Head of caudate nucleus (tissue), 42 donors: ENCODE data around the gene CGNL1.

Source experiments
- DNase-seq, 42 donors: peaks; one replicate each; pipeline versions ENCODE4 v3.0.0 to v3.0.0-alpha.2; 2020 to 2021; ENCODE audit warnings: mixed read lengths in 7 of 42
- intact Hi-C: fragments of 100-400 bp; cut with DNase I; formaldehyde crosslinking; loops from one replicate; pipeline ENCODE4 v1.15.0; 2022

Gene CGNL1

GRCh38 chr15:57505056-57505715, 128.9 kb downstream of the CGNL1 start:
- intact Hi-C loops = no loop called here
- DNase-seq = peak in 1 of 42 donors; percentile 32

- intact Hi-C loops = no loop called here
- peak in 1 of 42 donors; percentile 33 for DNase-seq
Measured at GRCh38 chr15:57505949-57506391, 129.7 kb downstream of the CGNL1 start.

- no peak for DNase-seq
- intact Hi-C loops = no loop called here
Measured at GRCh38 chr15:57506422-57506821, 130.1 kb downstream of the CGNL1 start.

GRCh38 chr15:57507111-57507510, 130.8 kb downstream of the CGNL1 start:
- intact Hi-C loops = no loop called here
- DNase-seq = no peak

- intact Hi-C loops = no loop called here
- no peak for DNase-seq
Measured at GRCh38 chr15:57509126-57509525, 132.8 kb downstream of the CGNL1 start.

- intact Hi-C loops = no loop called here
Measured at GRCh38 chr15:57509965-57510364, 133.7 kb downstream of the CGNL1 start.

GRCh38 chr15:57510647-57511046, 134.3 kb downstream of the CGNL1 start:
- no peak for DNase-seq
- intact Hi-C loops = no loop called here

More at GRCh38 chr15:57509965-57510364, 133.7 kb downstream of the CGNL1 start:
- DNase-seq = no peak

- intact Hi-C loops = no loop called here
- no peak for DNase-seq
Measured at GRCh38 chr15:57516327-57517029, 140.2 kb downstream of the CGNL1 start.

- intact Hi-C loops = no loop called here
- no peak for DNase-seq
Measured at GRCh38 chr15:57517030-57517671, 140.8 kb downstream of the CGNL1 start.

- no peak for DNase-seq
- intact Hi-C loops = no loop called here
Measured at GRCh38 chr15:57518779-57519405, 142.6 kb downstream of the CGNL1 start.

GRCh38 chr15:57519806-57520205, 143.5 kb downstream of the CGNL1 start:
- intact Hi-C loops = no loop called here
- no peak for DNase-seq

- DNase-seq = peak in 1 of 42 donors; percentile 25
- intact Hi-C loops = no loop called here
Measured at GRCh38 chr15:57521503-57521902, 145.2 kb downstream of the CGNL1 start.

- DNase-seq = peak in 1 of 42 donors; percentile 31
- intact Hi-C loops = no loop called here
Measured at GRCh38 chr15:57522148-57522547, 145.8 kb downstream of the CGNL1 start.

- DNase-seq = no peak
- intact Hi-C loops = loop anchor here (5.0 kb wide), 1 partner anchor 183 kb away; no protein-coding TSS in a partner anchor
Measured at GRCh38 chr15:57525581-57525980, 149.3 kb downstream of the CGNL1 start.

GRCh38 chr15:57526076-57526475, 149.8 kb downstream of the CGNL1 start:
- intact Hi-C loops = loop anchor here (5.0 kb wide), 1 partner anchor 184 kb away; no protein-coding TSS in a partner anchor
- no peak for DNase-seq

- intact Hi-C loops = loop anchor here (5.0 kb wide), 1 partner anchor 184 kb away; no protein-coding TSS in a partner anchor
- no peak for DNase-seq
Measured at GRCh38 chr15:57526615-57527014, 150.3 kb downstream of the CGNL1 start.

- intact Hi-C loops = loop anchor here (5.0 kb wide), 1 partner anchor 185 kb away; no protein-coding TSS in a partner anchor
- DNase-seq = peak in 19 of 42 donors; percentile 19 to 73 (median 40)
Measured at GRCh38 chr15:57527382-57528091, 151.2 kb downstream of the CGNL1 start.

GRCh38 chr15:57528940-57529565, 152.7 kb downstream of the CGNL1 start:
- intact Hi-C loops = loop anchor here (5.0 kb wide), 1 partner anchor 187 kb away; no protein-coding TSS in a partner anchor
- no peak for DNase-seq
